ENCODE data around the gene DISP2.

DNA sequence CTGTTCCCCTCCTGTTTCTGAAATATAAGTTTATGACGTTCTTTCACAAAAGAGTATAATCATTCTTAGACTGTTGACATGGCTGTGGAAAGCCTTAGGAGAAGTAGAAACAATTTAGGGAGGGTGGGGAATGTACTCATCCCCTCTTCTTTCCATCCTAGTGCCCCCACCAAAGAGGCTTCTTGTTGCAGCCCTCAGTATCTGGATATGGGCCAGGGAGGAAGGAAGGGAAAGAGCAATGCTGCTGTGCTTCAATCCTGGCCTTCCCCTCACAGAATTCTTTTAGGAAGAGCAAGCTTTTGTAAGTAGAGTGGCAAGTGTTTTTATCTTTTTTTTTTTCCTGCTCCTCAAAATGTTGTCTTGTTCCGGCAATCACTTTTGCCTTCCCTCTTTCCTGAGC, 32.8 kb upstream of the DISP2 start:
- TF ChIP-seq SIN3A (conservative IDR thresholded peaks at IDR 0.05 in 1 of 2, IDR thresholded peaks at IDR 0.05 in 1 of 2; ENCODE audit: low read depth in 1 of 2, low read length in 2 of 2) (no peak), EP300 (IDR thresholded peaks at IDR 0.05; ENCODE audit: borderline replicate concordance in 1 of 2, low read depth in 2 of 2, low read length in 2 of 2) (no peak), HDAC2 (IDR thresholded peaks at IDR 0.05; ENCODE audit: borderline replicate concordance in 1 of 2, low read depth in 2 of 2, low read length in 2 of 2) (no peak)
- TF ChIP-seq, protein P1, sequence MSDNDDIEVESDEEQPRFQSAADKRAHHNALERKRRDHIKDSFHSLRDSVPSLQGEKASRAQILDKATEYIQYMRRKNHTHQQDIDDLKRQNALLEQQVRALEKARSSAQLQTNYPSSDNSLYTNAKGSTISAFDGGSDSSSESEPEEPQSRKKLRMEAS (IDR thresholded peaks at IDR 0.05) = no peak
- TF ChIP-seq, protein P2, sequence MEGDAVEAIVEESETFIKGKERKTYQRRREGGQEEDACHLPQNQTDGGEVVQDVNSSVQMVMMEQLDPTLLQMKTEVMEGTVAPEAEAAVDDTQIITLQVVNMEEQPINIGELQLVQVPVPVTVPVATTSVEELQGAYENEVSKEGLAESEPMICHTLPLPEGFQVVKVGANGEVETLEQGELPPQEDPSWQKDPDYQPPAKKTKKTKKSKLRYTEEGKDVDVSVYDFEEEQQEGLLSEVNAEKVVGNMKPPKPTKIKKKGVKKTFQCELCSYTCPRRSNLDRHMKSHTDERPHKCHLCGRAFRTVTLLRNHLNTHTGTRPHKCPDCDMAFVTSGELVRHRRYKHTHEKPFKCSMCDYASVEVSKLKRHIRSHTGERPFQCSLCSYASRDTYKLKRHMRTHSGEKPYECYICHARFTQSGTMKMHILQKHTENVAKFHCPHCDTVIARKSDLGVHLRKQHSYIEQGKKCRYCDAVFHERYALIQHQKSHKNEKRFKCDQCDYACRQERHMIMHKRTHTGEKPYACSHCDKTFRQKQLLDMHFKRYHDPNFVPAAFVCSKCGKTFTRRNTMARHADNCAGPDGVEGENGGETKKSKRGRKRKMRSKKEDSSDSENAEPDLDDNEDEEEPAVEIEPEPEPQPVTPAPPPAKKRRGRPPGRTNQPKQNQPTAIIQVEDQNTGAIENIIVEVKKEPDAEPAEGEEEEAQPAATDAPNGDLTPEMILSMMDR (IDR thresholded peaks at IDR 0.05; ENCODE audit: control extremely low read depth in 1 of 3, insufficient read depth in 1 of 3, low read depth in 1 of 3, low read length in 3 of 3) = no peak

Measured in H1 (cell line).